Rectal smooth muscle tissue (tissue), 1 donor: ENCODE results near the gene PMAIP1.
"Not testable (repeated sequence)": the region's sequence is repeated elsewhere in the genome, so short reads cannot be mapped to it uniquely, and the experiment has no call there.

Experiments used
- H3K27ac ChIP-seq: one replicate; pipeline ENCODE4 v1.7.0; 2013; ENCODE audit warnings: low read depth, low read length, inconsistent platforms
- H3K27me3 ChIP-seq: one replicate; pipeline ENCODE4 v1.7.0; 2013; ENCODE audit warnings: low read length; ENCODE audit not compliant: control insufficient read depth, insufficient read depth
- H3K36me3 ChIP-seq: one replicate; pipeline ENCODE4 v1.7.0; 2013; ENCODE audit warnings: low read length; ENCODE audit not compliant: control insufficient read depth, insufficient read depth
- H3K4me1 ChIP-seq: one replicate; pipeline ENCODE4 v1.7.0; 2013; ENCODE audit warnings: low read length; ENCODE audit not compliant: control insufficient read depth, insufficient read depth
- H3K4me3 ChIP-seq: one replicate; pipeline ENCODE4 v1.7.0; 2013; ENCODE audit warnings: low read length
- H3K9ac ChIP-seq: one replicate; pipeline ENCODE4 v1.7.0; 2013; ENCODE audit warnings: low read length

Gene PMAIP1

GRCh38 chr18:59871711-59872362, 28.0 kb upstream of the PMAIP1 start:
- Histone ChIP-seq H3K9ac (no peak overlapping the region), H3K4me3 (no peak overlapping the region), H3K36me3 (no peaks in the 10 kb centered on the region), H3K4me1 (no peaks in the 10 kb centered on the region), H3K27ac (no peak overlapping the region), H3K27me3 (no peaks in the 10 kb centered on the region)

GRCh38 chr18:59873641-59874040, 26.2 kb upstream of the PMAIP1 start:
- Histone ChIP-seq H3K9ac (no peak overlapping the region), H3K4me1 (no peaks in the 10 kb centered on the region), H3K36me3 (no peaks in the 10 kb centered on the region), H3K4me3 (no peak overlapping the region), H3K27me3 (no peaks in the 10 kb centered on the region), H3K27ac (peak overlapping the region; percentile 22)

- H3K4me1 ChIP-seq = no peaks in the 10 kb centered on the region
- H3K27ac ChIP-seq = no peak overlapping the region
- no peak overlapping the region for H3K9ac ChIP-seq
- no peaks in the 10 kb centered on the region for H3K27me3 ChIP-seq
- H3K4me3 ChIP-seq = no peak overlapping the region
- H3K36me3 ChIP-seq = no peaks in the 10 kb centered on the region
Observed at GRCh38 chr18:59874166-59874565, 25.6 kb upstream of the PMAIP1 start.

GRCh38 chr18:59876310-59876626, 23.5 kb upstream of the PMAIP1 start:
- Histone ChIP-seq H3K36me3 (no peaks in the 10 kb centered on the region), H3K4me3 (no peak overlapping the region), H3K4me1 (no peaks in the 10 kb centered on the region), H3K27me3 (no peaks in the 10 kb centered on the region), H3K9ac (no peak overlapping the region), H3K27ac (no peak overlapping the region)

- no peaks in the 10 kb centered on the region for H3K27me3 ChIP-seq
- H3K4me3 ChIP-seq = no peak overlapping the region
- H3K27ac ChIP-seq = no peak overlapping the region
- no peaks in the 10 kb centered on the region for H3K36me3 ChIP-seq
- H3K9ac ChIP-seq = no peak overlapping the region
- no peaks in the 10 kb centered on the region for H3K4me1 ChIP-seq
Observed at GRCh38 chr18:59877361-59877760, 22.4 kb upstream of the PMAIP1 start.

- Histone ChIP-seq H3K27ac (no peak overlapping the region), H3K27me3 (no peaks in the 10 kb centered on the region), H3K4me1 (no peaks in the 10 kb centered on the region)
Observed at GRCh38 chr18:59878644-59879043, 21.2 kb upstream of the PMAIP1 start.

GRCh38 chr18:59881728-59882656, 17.8 kb upstream of the PMAIP1 start:
- Histone ChIP-seq H3K36me3 (no peaks in the 10 kb centered on the region), H3K9ac (no peak overlapping the region), H3K27me3 (no peaks in the 10 kb centered on the region), H3K4me1 (no peaks in the 10 kb centered on the region), H3K27ac (no peak overlapping the region), H3K4me3 (no peak overlapping the region)

More at GRCh38 chr18:59878644-59879043, 21.2 kb upstream of the PMAIP1 start:
- H3K36me3 ChIP-seq = no peaks in the 10 kb centered on the region
- no peak overlapping the region for H3K9ac ChIP-seq
- no peak overlapping the region for H3K4me3 ChIP-seq

GRCh38 chr18:59884351-59884750, 15.4 kb upstream of the PMAIP1 start:
- no peaks in the 10 kb centered on the region for H3K4me1 ChIP-seq
- no peak overlapping the region for H3K9ac ChIP-seq
- no peaks in the 10 kb centered on the region for H3K36me3 ChIP-seq
- H3K27me3 ChIP-seq = no peaks in the 10 kb centered on the region
- no peak overlapping the region for H3K4me3 ChIP-seq
- no peak overlapping the region for H3K27ac ChIP-seq

GRCh38 chr18:59885579-59886163, 14.1 kb upstream of the PMAIP1 start:
- H3K9ac ChIP-seq = no peak overlapping the region
- H3K27me3 ChIP-seq = no peaks in the 10 kb centered on the region
- H3K27ac ChIP-seq = no peak overlapping the region

GRCh38 chr18:59886399-59886798, 13.4 kb upstream of the PMAIP1 start:
- H3K4me1 ChIP-seq, H3K27ac ChIP-seq, H3K27me3 ChIP-seq, H3K4me3 ChIP-seq, H3K36me3 ChIP-seq, H3K9ac ChIP-seq: not testable (repeated sequence)

More at GRCh38 chr18:59885579-59886163, 14.1 kb upstream of the PMAIP1 start:
- Histone ChIP-seq H3K4me3 (no peak overlapping the region), H3K4me1 (no peaks in the 10 kb centered on the region), H3K36me3 (no peaks in the 10 kb centered on the region)

- Histone ChIP-seq H3K36me3 (no peaks in the 10 kb centered on the region), H3K4me1 (no peaks in the 10 kb centered on the region), H3K4me3 (no peak overlapping the region), H3K27me3 (no peaks in the 10 kb centered on the region), H3K27ac (no peak overlapping the region), H3K9ac (no peak overlapping the region)
Observed at GRCh38 chr18:59892123-59892522, 7.7 kb upstream of the PMAIP1 start.

GRCh38 chr18:59893971-59894370, 5.8 kb upstream of the PMAIP1 start:
- Histone ChIP-seq H3K36me3 (no peaks in the 10 kb centered on the region), H3K27me3 (no peaks in the 10 kb centered on the region)

More at GRCh38 chr18:59893971-59894370, 5.8 kb upstream of the PMAIP1 start:
- no peak overlapping the region for H3K27ac ChIP-seq
- no peaks in the 10 kb centered on the region for H3K4me1 ChIP-seq
- H3K4me3 ChIP-seq = no peak overlapping the region
- H3K9ac ChIP-seq = no peak overlapping the region
